ENCODE measurements around the gene XKRX.

Gene XKRX

GRCh38 chrX:100895365-100896075, 33.2 kb downstream of the XKRX start:
- DNase-seq, result no peak

GRCh38 chrX:100883654-100884053, 45.1 kb downstream of the XKRX start:
- DNase-seq, result no peak

GRCh38 chrX:100880368-100880767, 48.3 kb downstream of the XKRX start:
- DNase-seq, result no peak

GRCh38 chrX:100874325-100874724, 54.4 kb downstream of the XKRX start, which contains the start of gene NOX1:
Gene NOX1, minus strand, starts transcription at chrX:100874359. Its CDS starts 220 bp downstream, at chrX:100874139.
- no peak for DNase-seq

- no peak for DNase-seq
Measured at GRCh38 chrX:100871594-100872560, 56.8 kb downstream of the XKRX start.

- DNase-seq, result no peak
Measured at GRCh38 chrX:100870527-100870926, 58.2 kb downstream of the XKRX start.

GRCh38 chrX:100868273-100868672, 60.4 kb downstream of the XKRX start:
- DNase-seq, result no peak

- DNase-seq, result peak in 8 of 56 donors; percentile 0 to 13 (median 1)
Measured at GRCh38 chrX:100864657-100865391, 63.9 kb downstream of the XKRX start.
